Measurements from ENCODE around the gene ZNF710. TPM values are rescaled to one million over a fixed set of nuclear protein-coding genes. Genes with fewer than 3 reads are reported as not detected.
A peak's percentile ranks its signal among the peaks of the same experiment; 100 is the strongest.

Gene ZNF710
- total and polyA plus RNA-seq, 9 of the 15 experiments (the other 6 are each of a cell fraction or from before 2014, with no cell fraction given): 0.56 to 14.2 (median 5.2) TPM

- TF ChIP-seq, protein P1, sequence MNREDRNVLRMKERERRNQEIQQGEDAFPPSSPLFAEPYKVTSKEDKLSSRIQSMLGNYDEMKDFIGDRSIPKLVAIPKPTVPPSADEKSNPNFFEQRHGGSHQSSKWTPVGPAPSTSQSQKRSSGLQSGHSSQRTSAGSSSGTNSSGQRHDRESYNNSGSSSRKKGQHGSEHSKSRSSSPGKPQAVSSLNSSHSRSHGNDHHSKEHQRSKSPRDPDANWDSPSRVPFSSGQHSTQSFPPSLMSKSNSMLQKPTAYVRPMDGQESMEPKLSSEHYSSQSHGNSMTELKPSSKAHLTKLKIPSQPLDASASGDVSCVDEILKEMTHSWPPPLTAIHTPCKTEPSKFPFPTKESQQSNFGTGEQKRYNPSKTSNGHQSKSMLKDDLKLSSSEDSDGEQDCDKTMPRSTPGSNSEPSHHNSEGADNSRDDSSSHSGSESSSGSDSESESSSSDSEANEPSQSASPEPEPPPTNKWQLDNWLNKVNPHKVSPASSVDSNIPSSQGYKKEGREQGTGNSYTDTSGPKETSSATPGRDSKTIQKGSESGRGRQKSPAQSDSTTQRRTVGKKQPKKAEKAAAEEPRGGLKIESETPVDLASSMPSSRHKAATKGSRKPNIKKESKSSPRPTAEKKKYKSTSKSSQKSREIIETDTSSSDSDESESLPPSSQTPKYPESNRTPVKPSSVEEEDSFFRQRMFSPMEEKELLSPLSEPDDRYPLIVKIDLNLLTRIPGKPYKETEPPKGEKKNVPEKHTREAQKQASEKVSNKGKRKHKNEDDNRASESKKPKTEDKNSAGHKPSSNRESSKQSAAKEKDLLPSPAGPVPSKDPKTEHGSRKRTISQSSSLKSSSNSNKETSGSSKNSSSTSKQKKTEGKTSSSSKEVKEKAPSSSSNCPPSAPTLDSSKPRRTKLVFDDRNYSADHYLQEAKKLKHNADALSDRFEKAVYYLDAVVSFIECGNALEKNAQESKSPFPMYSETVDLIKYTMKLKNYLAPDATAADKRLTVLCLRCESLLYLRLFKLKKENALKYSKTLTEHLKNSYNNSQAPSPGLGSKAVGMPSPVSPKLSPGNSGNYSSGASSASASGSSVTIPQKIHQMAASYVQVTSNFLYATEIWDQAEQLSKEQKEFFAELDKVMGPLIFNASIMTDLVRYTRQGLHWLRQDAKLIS (CRISPR knock-in tag; IDR thresholded peaks at IDR 0.05): 0 out of 2 replicates have a peak, but pooled peaks have one; percentile 27
- TF ChIP-seq POLR2G (IDR thresholded peaks at IDR 0.05; ENCODE audit: low read depth, low read length) (no peak), STAG1 (CRISPR knock-in tag; IDR thresholded peaks at IDR 0.05; ENCODE audit: borderline replicate concordance) (peak; percentile 49; the same call in 1 of the 2 replicates), SMC3 (conservative IDR thresholded peaks at IDR 0.05; ENCODE audit: insufficient read depth, low read depth, low read length) (peak; percentile 79), LCOR (CRISPR knock-in tag; IDR thresholded peaks at IDR 0.05) (0 out of 2 replicates have a peak, but pooled peaks have one; percentile 40), CBX8 (IDR thresholded peaks at IDR 0.05; ENCODE audit: borderline replicate concordance, extremely low read depth, low read depth, low read length, poor library complexity, severe bottlenecking) (no peak), GABPB1 (CRISPR knock-in tag; IDR thresholded peaks at IDR 0.05) (peak; percentile 30; the same call in 1 of the 2 replicates)
- TF ChIP-seq, protein P2, sequence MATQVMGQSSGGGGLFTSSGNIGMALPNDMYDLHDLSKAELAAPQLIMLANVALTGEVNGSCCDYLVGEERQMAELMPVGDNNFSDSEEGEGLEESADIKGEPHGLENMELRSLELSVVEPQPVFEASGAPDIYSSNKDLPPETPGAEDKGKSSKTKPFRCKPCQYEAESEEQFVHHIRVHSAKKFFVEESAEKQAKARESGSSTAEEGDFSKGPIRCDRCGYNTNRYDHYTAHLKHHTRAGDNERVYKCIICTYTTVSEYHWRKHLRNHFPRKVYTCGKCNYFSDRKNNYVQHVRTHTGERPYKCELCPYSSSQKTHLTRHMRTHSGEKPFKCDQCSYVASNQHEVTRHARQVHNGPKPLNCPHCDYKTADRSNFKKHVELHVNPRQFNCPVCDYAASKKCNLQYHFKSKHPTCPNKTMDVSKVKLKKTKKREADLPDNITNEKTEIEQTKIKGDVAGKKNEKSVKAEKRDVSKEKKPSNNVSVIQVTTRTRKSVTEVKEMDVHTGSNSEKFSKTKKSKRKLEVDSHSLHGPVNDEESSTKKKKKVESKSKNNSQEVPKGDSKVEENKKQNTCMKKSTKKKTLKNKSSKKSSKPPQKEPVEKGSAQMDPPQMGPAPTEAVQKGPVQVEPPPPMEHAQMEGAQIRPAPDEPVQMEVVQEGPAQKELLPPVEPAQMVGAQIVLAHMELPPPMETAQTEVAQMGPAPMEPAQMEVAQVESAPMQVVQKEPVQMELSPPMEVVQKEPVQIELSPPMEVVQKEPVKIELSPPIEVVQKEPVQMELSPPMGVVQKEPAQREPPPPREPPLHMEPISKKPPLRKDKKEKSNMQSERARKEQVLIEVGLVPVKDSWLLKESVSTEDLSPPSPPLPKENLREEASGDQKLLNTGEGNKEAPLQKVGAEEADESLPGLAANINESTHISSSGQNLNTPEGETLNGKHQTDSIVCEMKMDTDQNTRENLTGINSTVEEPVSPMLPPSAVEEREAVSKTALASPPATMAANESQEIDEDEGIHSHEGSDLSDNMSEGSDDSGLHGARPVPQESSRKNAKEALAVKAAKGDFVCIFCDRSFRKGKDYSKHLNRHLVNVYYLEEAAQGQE (IDR thresholded peaks at IDR 0.05; ENCODE audit: borderline replicate concordance): peak; percentile 64
- TF ChIP-seq, protein P2 (CRISPR knock-in tag; IDR thresholded peaks at IDR 0.05; ENCODE audit: low read depth): no peak
- TF ChIP-seq, protein P3, sequence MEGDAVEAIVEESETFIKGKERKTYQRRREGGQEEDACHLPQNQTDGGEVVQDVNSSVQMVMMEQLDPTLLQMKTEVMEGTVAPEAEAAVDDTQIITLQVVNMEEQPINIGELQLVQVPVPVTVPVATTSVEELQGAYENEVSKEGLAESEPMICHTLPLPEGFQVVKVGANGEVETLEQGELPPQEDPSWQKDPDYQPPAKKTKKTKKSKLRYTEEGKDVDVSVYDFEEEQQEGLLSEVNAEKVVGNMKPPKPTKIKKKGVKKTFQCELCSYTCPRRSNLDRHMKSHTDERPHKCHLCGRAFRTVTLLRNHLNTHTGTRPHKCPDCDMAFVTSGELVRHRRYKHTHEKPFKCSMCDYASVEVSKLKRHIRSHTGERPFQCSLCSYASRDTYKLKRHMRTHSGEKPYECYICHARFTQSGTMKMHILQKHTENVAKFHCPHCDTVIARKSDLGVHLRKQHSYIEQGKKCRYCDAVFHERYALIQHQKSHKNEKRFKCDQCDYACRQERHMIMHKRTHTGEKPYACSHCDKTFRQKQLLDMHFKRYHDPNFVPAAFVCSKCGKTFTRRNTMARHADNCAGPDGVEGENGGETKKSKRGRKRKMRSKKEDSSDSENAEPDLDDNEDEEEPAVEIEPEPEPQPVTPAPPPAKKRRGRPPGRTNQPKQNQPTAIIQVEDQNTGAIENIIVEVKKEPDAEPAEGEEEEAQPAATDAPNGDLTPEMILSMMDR (IDR thresholded peaks at IDR 0.05 in 2 of 3, conservative IDR thresholded peaks at IDR 0.05 in 1 of 3; ENCODE audit: insufficient read depth in 2 of 3, low read depth in 1 of 3, low read length in 3 of 3): peak; percentile 83 to 88 (median 86)
Observed at GRCh38 chr15:90086868-90087268, 85.7 kb downstream of the ZNF710 start (continued).

Measured in K562 (cell line).